ENCODE data around the gene KCNK2.
"Not testable (repeated sequence)": the region's sequence is repeated elsewhere in the genome, so short reads cannot be mapped to it uniquely, and the experiment has no call there.

KCNK2 gene

DNA sequence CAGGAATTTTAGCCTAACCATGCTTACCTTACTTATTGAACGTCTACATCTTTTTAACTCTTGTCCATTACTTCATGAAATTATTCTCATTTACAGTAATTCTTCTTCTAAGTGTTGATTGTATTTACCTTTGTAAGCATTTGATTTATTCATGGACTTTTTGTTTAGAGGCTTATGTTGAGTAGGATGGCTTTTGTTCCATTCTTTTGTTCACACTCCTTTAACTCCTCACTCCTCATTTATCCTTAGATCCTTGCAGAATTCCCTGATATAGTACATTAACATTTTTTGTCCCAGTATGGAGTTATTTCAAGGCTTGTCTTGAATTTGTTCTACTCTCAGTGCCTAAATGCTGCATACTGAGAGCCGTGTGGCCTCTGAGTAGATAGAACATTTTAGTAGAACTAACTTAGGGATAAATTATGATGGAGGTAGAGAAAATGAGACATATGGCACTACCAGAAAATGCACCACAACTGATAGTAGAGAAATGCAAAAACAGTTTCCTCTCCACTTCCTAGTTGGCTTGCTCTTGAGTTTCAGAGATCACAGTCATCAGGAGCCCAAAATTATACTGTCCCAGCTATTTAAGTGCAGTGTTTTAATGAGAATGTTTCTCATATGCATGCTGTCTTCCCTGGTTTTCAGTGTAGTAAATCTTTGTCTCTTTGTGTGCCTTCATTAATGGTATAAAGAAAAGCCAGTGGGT, 69.5 kb downstream of the KCNK2 start:
- TF ChIP-seq, protein P1, sequence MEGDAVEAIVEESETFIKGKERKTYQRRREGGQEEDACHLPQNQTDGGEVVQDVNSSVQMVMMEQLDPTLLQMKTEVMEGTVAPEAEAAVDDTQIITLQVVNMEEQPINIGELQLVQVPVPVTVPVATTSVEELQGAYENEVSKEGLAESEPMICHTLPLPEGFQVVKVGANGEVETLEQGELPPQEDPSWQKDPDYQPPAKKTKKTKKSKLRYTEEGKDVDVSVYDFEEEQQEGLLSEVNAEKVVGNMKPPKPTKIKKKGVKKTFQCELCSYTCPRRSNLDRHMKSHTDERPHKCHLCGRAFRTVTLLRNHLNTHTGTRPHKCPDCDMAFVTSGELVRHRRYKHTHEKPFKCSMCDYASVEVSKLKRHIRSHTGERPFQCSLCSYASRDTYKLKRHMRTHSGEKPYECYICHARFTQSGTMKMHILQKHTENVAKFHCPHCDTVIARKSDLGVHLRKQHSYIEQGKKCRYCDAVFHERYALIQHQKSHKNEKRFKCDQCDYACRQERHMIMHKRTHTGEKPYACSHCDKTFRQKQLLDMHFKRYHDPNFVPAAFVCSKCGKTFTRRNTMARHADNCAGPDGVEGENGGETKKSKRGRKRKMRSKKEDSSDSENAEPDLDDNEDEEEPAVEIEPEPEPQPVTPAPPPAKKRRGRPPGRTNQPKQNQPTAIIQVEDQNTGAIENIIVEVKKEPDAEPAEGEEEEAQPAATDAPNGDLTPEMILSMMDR (IDR thresholded peaks at IDR 0.05), result no peak
- DNase-seq, result no peak
- no peaks in the 10 kb centered on the region for H3K36me3 ChIP-seq
- H3K4me3 ChIP-seq, result no peak overlapping the region
- no peaks in the 10 kb centered on the region for H3K27me3 ChIP-seq
- H3K9me3 ChIP-seq, result no peaks in the 10 kb centered on the region
- intact Hi-C loops (cut with DNase I; ENCODE audit: low total_unique reads), result no loop called here
- no peak overlapping the region for H3K27ac ChIP-seq
- no peaks in the 10 kb centered on the region for H3K4me1 ChIP-seq

GRCh38 chr1:215156232-215156631, 73.7 kb downstream of the KCNK2 start:
- H3K4me3 ChIP-seq, result no peak overlapping the region
- TF ChIP-seq, protein P1 (IDR thresholded peaks at IDR 0.05), result no peak
- H3K27ac ChIP-seq, result no peak overlapping the region
- no peaks in the 10 kb centered on the region for H3K36me3 ChIP-seq
- no peaks in the 10 kb centered on the region for H3K9me3 ChIP-seq
- intact Hi-C loops (cut with DNase I; ENCODE audit: low total_unique reads), result no loop called here
- no peaks in the 10 kb centered on the region for H3K4me1 ChIP-seq
- DNase-seq, result no peak
- no peaks in the 10 kb centered on the region for H3K27me3 ChIP-seq

- no peak overlapping the region for H3K27ac ChIP-seq
- H3K27me3 ChIP-seq, result no peaks in the 10 kb centered on the region
- H3K36me3 ChIP-seq, result no peaks in the 10 kb centered on the region
- no peak for DNase-seq
- TF ChIP-seq, protein P1 (IDR thresholded peaks at IDR 0.05), result no peak
- intact Hi-C loops (cut with DNase I; ENCODE audit: low total_unique reads), result no loop called here
- H3K4me1 ChIP-seq, result no peaks in the 10 kb centered on the region
- no peak overlapping the region for H3K4me3 ChIP-seq
- H3K9me3 ChIP-seq, result no peaks in the 10 kb centered on the region
Observed at GRCh38 chr1:215160351-215160750, 77.8 kb downstream of the KCNK2 start.

DNA sequence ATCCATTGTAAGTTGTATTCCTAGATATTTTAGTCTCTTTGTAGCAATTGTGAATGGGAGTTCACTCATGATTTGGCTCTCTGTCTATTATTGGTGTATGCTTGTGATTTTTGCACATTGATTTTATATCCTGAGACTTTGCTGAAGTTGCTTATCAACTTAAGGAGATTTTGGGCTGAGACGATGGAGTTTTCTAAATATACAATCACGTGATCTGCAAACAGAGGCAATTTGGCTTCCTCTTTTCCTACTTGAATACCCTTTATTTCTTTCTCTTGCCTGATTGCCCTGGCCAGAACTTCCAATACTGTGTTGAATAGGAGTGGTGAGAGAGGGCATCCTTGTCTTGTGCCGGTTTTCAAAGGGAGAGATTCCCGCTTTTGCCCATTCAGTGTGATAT, 80.6 kb downstream of the KCNK2 start:
- H3K4me1 ChIP-seq; H3K4me3 ChIP-seq; DNase-seq; H3K27ac ChIP-seq; H3K36me3 ChIP-seq; intact Hi-C loops (cut with DNase I; ENCODE audit: low total_unique reads); H3K27me3 ChIP-seq; H3K9me3 ChIP-seq: not testable (repeated sequence)

GRCh38 chr1:215166886-215167285, 84.3 kb downstream of the KCNK2 start:
- Histone ChIP-seq H3K27ac (no peak overlapping the region), H3K4me3 (no peak overlapping the region), H3K4me1 (no peaks in the 10 kb centered on the region), H3K9me3 (peaks cover 0 to 4% (median 0%) of the 10 kb centered on the region in 3 donors), H3K27me3 (no peaks in the 10 kb centered on the region), H3K36me3 (no peaks in the 10 kb centered on the region)
- DNase-seq, result no peak
- intact Hi-C loops (cut with DNase I; ENCODE audit: low total_unique reads), result no loop called here
- TF ChIP-seq, protein P1 (IDR thresholded peaks at IDR 0.05), result no peak

DNA sequence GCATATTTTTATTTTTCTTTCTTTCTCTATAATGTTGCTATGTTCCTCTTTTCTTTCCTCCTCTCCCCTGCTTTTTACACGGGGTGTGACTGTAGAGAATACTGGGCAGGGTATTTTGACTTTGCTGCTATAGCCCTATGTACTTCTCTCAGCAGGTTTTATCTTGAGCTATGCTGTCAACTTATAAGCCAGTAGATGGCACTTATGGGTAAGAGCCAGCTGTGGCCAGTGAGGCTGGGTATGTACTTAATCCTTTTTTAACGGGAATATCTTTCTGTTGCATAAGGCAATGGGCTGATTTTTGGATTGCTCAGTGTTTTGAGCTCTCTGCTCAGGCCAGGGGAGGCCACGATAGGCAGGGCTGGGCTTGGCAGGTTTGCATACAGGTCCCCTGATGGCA, 99.0 kb downstream of the KCNK2 start:
- no peaks in the 10 kb centered on the region for H3K4me1 ChIP-seq
- no peak overlapping the region for H3K27ac ChIP-seq
- intact Hi-C loops (cut with DNase I; ENCODE audit: low total_unique reads), result no loop called here
- no peaks in the 10 kb centered on the region for H3K36me3 ChIP-seq
- no peak overlapping the region for H3K4me3 ChIP-seq
- H3K27me3 ChIP-seq, result no peaks in the 10 kb centered on the region
- DNase-seq, result no peak
- peaks cover 0 to 17% (median 2%) of the 10 kb centered on the region in 3 donors for H3K9me3 ChIP-seq
- TF ChIP-seq, protein P1 (IDR thresholded peaks at IDR 0.05), result no peak

Data from tibial artery (tissue), 4 donors.